HG02943 (cell line): Measurements from ENCODE around the gene RHOJ.
"Not testable (repeated sequence)": the region's sequence is repeated elsewhere in the genome, so short reads cannot be mapped to it uniquely, and the experiment has no call there.

Source experiments
- ATAC-seq: cut with Tn5 transposase; IDR thresholded peaks from one replicate; pipeline ENCODE4 v1.9.1; 2021; ENCODE audit warnings: mild to moderate bottlenecking, low read depth, moderate library complexity; ENCODE audit not compliant: unreplicated experiment

The RHOJ gene

GRCh38 chr14:63262446-63262845, 58.2 kb downstream of the RHOJ start:
- ATAC-seq, result no peak

DNA sequence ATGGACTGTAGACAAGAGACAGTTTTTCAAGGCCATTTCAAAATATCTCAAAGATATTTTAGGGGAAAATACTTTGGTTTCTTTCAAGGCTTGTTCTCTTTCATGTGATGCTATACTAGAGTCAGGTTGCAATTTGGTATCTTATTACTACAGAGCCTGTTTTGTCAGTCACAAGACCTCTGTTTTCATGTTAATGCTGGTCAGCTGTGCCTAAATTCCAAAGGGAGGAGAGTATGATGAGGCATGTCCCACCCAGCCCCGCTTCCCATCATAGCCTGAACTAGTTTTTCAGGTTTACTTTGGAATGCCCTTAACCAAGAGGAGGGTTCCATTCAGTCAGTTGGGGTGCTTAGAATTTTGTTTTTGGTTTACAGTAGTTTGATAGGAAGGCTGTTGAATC, 61.9 kb downstream of the RHOJ start:
- ATAC-seq, result no peak

DNA sequence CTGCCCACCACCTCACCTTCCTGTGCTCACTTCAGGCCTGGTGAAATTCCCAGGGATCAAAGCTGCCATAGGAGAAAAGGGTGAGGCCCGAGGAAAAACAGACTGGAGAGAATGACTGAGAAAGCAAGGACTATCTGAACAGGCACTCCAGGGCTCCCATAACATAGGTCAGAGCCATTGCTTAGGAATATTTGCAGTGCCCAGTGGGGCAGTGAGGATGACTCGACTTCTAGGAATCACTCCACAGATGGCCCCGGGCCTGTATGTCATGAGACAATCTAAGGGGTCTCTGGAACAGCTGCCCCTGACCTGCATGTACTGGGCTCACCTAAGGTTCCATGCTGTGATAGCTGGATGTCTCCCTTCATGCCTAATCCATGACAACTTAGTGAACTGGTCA, 62.9 kb downstream of the RHOJ start:
- ATAC-seq, result no peak

- no peak for ATAC-seq
Observed at GRCh38 chr14:63268771-63269170, 64.5 kb downstream of the RHOJ start.

- no peak for ATAC-seq
Observed at GRCh38 chr14:63269561-63270225, 65.5 kb downstream of the RHOJ start.

DNA sequence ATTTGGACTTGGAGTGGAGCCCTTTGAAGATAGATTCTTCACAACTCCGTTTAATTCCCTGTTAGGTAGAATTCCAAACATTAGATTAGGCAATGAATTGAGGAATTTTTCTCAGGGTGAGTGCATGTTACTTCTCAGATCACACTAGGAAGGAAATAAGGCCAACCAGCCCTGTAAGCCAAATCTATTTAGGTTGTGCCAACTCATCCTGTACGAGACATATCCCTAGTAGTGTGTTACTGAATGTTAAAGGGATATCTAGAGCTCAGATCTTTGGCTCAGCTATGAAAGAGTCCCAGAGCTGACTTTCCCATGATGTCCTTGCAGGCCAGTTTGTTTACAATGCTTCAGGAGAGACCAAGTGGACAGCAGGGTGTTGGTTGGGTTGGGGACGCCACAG, 68.9 kb downstream of the RHOJ start:
- no peak for ATAC-seq

DNA sequence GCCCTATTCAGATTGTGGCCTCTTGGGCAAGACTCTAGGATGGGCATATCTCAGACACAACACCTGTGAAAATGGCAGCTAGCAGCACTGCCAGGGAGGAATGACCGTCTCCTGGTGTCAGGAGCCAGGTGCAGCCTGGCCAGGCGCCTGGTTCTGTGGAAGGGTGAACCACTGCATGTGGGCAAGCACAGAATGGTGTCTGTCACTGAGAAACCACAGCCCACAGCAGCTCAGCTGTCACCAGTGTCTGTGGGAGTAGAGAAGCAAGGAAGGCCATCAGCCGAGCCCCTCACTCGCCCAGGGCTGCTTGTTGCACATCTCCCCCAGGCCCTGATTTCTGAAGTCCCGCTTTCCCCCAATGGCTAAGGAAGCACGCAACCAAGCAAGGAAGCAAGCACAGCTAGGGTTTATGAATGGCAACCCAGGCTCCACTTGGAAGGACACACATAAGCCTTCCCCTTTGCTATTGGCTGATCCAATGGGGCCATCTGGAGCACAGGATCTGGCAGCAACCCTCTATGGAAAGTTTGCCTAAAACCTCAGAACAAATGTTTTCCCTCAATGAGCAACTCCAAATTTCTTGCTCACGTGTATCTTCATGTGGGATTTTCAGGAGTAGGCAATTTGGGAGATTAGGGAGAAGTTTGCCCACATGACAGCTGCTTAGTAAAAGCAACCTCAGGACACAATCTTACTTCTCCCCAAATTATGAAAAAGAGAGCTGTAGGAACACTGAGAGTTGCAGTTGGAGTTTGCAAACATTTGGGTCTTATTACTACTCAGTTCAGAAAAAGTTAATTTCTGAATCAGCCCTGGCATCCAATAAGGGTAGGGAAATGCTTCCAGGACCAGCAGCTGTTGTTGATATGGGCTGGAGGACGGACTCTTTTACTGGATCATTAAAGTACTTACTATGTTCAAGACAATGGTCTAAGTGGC, 69.7 kb downstream of the RHOJ start:
- ATAC-seq, result no peak

DNA sequence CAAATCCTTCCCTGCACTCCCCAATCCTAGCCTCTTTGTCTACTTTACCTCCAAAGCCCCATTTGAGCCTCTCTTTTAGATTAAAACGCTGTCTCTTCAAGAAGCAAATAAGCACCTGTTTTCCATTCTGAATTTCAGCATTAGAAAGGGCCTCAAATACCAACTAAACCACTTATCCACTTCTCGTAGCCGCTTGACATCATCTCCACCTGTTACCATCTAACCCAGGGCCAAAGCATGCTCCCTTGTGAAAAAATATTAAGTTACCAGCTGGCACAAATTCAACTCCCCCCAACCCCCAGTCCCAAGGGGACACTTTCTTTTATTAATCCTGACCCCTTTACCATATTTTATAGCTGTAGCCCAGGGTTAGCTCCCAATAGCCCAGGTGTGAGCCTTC, 71.4 kb downstream of the RHOJ start:
- no peak for ATAC-seq

DNA sequence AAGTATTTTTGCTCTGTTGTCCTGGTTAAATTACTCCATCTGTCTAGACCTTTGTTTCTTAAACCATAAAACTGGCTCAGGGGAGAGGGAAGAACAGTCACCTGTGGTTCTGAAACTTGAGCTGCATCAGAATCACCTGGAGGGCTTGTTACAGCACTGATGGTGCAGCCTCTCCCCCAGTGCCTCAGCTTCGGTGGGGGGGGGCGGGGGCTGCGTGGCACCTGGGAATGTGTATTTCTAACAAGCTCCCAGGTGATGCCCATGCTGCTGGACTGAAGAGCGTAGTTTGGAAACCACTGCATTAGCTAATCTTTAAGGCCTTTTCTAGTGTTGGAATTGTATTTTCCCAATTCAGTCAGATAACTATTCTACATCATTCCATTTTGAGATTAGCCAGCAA, 71.8 kb downstream of the RHOJ start:
- no peak for ATAC-seq

- ATAC-seq, result no peak
Observed at GRCh38 chr14:63276492-63277342, 72.5 kb downstream of the RHOJ start.

GRCh38 chr14:63277591-63278183, 73.4 kb downstream of the RHOJ start:
- ATAC-seq, result no peak

DNA sequence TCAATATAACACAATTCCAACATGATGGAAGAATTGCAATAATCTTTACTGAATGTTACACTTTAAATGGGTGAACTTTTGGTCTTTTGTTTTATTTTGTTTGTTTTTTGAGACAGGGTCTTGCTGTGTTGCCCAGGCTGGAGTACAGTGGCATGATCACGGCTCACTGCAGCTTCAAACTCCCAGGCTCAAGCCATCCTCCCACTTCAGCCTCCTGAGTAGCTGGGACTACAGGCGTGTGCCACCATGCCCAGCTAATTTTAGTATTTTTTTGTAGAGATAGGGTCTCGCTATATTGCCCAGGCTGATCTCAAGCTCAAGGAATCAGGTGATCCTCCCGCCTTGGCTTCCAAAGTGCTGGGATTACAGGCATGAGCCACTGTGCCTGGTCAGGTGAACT, 75.7 kb downstream of the RHOJ start:
- not testable (repeated sequence) for ATAC-seq

DNA sequence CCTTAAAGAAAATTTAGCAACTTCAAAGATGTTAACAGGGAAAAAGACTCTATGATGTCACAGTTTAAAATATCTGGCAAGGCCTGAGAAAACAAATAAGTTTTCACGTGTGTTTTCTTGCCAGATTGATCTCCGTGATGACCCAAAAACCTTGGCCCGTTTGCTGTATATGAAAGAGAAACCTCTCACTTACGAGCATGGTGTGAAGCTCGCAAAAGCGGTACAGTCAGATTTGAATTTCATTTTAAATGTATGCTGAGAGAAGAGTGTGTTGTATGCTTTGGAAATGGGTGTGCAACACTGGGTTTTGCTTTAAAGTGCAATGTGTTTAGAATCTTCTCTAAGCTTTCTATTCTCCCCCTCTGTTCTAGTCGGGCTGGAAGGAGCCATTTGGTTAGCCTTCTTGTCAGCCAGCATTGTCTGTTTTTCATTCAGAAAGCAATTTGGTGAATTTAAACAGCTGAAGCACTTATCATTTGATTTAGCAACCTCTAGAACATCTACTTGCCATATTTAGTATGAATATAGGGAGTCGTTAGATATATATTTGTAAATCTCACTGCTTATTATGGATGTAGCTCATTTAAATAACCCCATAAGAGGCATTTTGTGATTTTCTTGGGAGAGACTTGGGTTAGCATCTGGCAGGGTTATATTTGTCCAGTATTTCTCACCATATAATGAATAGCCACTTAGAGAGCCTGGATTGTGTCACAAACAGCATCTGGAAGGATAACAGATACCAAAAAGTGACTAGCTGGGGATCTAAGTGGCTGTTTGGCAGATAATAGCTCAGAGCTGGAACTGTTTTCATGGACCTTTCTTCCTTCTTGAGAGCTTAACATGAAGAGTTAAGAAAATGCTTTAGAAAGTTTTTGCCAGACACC, 79.0 kb downstream of the RHOJ start:
- ATAC-seq, result no peak

DNA sequence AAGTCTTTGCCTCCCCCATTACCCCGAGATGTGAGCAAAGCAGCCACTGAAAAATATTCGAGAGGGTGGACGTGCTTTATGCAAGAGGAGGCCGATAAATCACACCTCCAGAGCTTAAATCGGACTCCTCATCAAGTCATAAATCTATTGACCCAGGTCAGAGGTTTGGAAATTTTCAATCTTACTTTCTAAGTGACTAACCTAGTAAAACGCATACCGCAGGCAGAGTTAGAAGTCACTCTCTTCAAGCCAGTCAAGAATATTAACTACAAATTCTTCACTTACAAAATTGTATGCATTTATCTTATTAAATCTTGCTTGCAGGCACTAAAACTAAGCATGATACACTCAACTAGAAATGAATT, 79.6 kb downstream of the RHOJ start:
- ATAC-seq, result no peak

DNA sequence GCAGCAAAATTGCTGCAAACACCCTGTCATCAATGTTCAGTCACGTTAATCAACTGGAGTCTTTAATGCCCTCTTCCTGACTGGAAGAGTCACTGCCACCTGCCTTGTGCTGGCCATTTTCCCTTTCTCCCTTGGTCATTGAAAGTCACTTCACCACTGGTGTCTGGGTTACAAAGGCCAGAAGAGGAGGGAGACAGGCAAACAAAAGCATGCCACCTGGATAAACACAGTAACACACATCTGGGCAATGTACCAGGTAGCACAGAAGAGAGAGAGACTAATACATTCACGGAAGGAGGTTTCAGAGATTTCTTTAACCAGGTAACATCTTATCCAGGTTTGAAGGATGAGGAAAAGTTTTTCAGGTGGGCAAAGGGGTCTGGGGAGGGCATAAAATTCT, 81.8 kb downstream of the RHOJ start:
- ATAC-seq, result no peak

GRCh38 chr14:63287666-63288483, 83.6 kb downstream of the RHOJ start:
- no peak for ATAC-seq

DNA sequence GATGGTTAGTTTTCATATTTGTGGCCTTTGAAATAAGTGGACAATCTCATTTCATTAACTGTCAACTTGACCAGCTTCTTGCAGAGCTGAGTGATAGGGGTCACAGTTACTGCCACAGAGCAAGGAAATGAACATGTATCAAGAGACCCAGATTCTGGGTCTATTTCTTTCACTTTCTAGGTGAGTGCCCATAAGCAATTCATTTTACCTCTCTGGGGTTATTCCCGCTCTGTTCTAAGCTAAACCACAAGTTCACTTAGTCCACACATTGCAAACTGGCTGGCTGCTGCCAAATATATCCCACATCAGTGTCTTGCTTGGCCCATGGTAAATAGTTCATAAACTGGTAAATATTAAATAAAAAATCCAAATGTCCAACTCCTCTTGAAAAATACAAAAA, 84.6 kb downstream of the RHOJ start:
- no peak for ATAC-seq

GRCh38 chr14:63290741-63291430, 86.6 kb downstream of the RHOJ start:
- no peak for ATAC-seq
